Stimulated activated CD8-positive, alpha-beta memory T cell treated with anti-CD3 and anti-CD28 coated beads, Interleukin-4, amount 100 ng/mL, for 48 hours (primary cell): Measurements from ENCODE around the gene COX17.

Experiments used
- DNase-seq: peaks from one replicate; pipeline ENCODE4 v3.0.0-alpha.2; 2020

The COX17 gene

DNA sequence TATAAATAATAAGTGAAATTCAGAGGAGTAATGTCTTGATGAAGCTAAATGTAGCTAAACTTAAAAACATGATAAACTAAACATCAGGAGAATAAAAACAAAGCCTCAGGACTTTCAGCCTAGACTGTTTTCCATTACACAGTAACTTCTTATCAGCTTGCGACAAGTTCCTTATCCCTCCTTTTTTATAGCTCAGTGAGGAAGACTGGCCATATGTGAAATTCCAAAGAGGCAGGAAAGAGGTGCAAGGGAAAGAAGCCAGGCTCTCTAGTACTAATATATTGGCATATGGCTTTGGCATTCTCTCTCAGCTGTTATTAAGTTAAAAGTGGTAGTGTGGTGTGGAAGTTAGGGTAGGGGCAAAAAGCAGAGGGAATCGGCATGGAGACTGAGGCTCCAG, 4.4 kb downstream of the COX17 start:
- no peak for DNase-seq

GRCh38 chr3:119669906-119670570, 7.2 kb downstream of the COX17 start:
- DNase-seq = no peak

DNA sequence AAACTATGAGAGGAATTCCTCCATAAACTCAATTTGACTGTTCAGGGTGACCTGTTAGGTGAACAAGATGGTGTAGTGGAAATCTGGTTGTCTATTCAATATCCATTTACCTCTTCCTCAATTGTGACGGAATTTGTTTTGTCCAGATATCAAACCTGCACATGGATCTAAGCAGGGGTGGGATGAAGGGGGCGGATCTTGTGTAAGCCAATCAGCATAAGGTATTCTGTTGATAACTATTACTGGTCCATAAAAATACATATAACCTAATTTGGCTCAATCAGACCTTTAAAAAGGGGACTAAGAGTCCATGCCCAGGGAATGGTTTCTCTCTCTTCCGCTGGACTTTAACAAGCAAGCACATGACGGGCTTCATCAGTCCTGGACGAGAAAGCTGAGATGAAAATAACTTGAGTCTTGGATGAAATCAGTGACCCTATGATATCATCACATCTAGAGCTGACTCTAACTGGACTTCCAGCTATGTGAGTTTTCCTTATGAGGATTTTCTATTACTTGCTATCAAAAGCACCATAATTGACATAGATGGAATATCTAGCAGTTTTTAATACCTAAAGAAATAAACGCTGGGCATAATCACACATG, 11.1 kb downstream of the COX17 start:
- DNase-seq = no peak

DNA sequence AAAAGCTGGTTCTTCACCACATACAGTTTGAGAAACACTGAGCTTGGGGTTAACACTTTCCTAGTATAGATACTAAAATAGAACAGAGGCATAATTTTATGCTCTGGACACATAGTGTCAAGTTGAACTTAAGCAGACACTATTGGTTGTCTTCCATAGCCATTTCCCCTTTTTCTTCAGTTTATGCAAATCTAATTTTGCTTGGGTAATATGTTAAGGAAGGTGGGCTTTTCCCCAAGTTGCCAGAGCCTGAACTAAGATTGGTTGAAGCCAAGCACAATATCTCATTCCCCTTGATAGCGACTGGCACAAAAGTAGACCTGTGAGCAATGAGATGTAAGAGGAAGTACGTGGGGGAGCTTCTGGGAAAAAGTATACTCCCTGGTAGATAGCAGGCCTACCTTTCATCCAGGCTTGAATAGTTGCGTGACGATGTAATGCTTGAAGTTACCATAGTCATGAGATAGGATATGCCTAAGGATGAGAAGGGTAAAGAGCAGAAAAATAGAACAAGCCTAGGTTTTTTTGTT, 12.3 kb downstream of the COX17 start:
- no peak for DNase-seq

GRCh38 chr3:119664370-119664769, 12.8 kb downstream of the COX17 start:
- DNase-seq = no peak

GRCh38 chr3:119663885-119664284, 13.3 kb downstream of the COX17 start:
- DNase-seq = no peak

DNA sequence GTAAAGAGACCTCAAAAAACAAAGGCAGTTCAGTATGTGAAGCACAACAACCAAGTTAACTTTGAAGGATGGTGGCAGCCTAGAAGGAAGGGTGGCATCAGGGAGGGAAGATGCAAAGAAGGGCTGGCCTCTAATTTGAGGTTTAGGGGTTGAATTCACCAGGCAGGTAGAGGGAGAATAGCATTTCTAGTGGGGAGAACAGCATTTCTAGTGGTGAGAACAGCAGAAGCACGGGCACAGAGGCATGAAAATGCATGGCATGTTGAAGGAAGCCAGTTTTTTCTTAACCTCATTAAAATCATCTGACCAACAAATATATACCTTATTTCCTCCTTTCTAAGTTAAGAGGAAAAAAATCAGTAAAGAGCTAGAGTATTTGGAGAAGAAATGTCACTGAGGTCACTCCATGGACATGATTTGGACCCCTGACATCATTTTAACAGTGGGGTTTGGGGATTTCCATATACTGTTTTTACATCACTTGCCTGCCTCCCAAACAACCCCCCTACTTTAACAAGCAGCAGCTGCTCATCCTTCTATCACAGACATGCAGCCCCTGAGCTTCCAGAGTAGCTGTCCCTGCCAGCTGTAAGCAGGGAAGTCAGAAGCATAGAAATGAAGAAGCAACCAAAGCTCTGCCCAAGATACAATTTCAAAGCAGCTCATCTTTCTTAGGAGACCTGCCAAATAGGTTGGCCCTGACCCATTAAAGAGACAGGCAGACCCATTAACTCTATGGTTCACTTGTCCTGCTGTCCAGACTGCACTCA, 14.4 kb downstream of the COX17 start:
- DNase-seq = no peak

- no peak for DNase-seq
Measured at GRCh38 chr3:119660474-119661440, 16.4 kb downstream of the COX17 start, which contains the start of gene POPDC2. Gene POPDC2, minus strand, starts transcription at chr3:119660589. Its CDS starts 166 bp downstream, at chr3:119660423.

GRCh38 chr3:119659606-119660291, 17.5 kb downstream of the COX17 start:
- no peak for DNase-seq

GRCh38 chr3:119658994-119659393, 18.2 kb downstream of the COX17 start:
- DNase-seq = no peak

- DNase-seq = no peak
Measured at GRCh38 chr3:119657887-119658702, 19.1 kb downstream of the COX17 start.

DNA sequence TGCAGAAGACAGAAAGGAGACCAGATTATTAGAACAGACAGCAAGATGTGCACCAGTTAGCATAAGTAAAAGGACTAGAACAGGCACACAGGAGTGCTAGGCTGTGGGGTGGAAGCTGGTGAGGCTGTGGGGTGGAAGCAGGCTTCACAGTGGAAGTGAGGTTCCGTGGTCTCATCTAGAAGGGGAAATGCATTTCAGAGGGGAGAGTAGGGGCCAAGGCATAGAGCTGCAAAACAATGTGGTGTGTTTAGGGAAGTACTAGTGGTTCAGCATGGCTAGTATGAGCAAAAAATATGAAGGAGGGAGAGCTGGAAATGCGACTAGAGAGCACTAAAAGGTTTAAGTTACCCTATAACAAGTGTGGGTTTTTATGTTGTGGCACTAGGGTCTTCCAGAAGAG, 23.3 kb downstream of the COX17 start:
- no peak for DNase-seq

- no peak for DNase-seq
Measured at GRCh38 chr3:119652306-119653033, 24.7 kb downstream of the COX17 start.

GRCh38 chr3:119649761-119650160, 27.4 kb downstream of the COX17 start:
- DNase-seq = no peak

DNA sequence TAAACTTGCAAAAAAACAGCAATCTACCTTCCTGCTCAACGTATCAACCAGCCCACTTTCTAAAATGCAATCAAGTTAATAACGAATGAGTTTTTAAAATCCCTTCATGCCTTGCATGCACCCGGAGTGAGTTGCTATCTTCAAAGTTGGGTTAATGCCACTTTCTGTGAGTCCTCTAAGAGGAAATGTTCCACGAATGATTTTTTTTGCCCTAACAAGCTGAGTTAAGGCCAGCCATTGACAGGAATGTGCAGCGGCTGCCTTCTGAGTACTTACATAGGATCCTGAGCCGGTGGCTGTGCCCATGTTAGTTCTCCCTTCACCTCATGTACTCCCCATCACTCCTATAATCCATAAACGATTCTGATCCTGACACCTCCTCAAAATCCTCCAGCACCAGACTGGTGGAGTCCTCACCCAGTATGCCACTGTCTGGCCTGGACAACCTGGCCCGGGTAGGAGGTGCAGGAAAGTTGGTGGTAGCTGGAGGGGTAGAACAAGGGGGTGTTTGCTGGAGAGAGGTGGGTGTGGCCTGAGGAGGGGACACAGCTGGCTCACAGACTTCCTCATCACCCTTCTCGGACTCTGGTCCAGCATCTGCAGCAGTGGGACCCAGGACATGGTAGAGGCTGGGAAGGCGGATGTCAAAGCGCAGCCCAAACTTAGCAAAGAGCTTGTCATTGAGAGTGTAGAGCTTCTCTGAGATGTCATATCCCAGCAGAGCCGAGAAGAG, 29.2 kb downstream of the COX17 start:
- no peak for DNase-seq

DNA sequence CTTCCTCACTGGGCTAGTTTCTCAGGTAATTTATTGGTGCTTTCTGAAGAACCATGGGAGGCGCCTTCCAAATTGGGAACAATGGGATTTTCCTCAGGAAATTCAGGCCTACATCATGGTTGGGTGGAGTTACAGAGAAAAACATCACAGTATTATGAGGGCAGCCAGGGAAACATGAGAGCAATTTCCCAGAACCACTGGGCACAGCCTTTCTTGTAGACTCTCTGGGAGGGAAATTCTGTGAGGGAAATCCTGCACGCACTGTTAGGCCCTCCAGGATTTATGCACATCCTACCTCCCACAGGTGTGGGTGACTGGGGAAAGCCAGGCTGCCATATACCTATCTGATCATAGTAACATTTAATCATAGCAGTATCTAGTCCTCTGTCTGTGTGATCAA, 30.0 kb downstream of the COX17 start:
- DNase-seq = no peak

- no peak for DNase-seq
Measured at GRCh38 chr3:119645813-119646212, 31.4 kb downstream of the COX17 start.

- DNase-seq = no peak
Measured at GRCh38 chr3:119644481-119644880, 32.7 kb downstream of the COX17 start.

GRCh38 chr3:119643528-119643927, 33.7 kb downstream of the COX17 start:
- DNase-seq = no peak
